Mucosa of stomach (tissue), 1 donor: ENCODE results near the gene CASTOR1.
A peak's percentile ranks its signal among the peaks of the same experiment; 100 is the strongest.

Source experiments
- H3K27me3 ChIP-seq: one replicate; pipeline ENCODE4 v1.7.0; 2013; ENCODE audit warnings: mild to moderate bottlenecking, low read length; ENCODE audit not compliant: control insufficient read depth, insufficient read depth
- H3K36me3 ChIP-seq: one replicate; pipeline ENCODE4 v1.7.0; 2013; ENCODE audit warnings: low read length; ENCODE audit not compliant: control insufficient read depth, insufficient read depth
- H3K4me1 ChIP-seq: one replicate; pipeline ENCODE4 v1.7.0; 2013; ENCODE audit warnings: mild to moderate bottlenecking, low read length; ENCODE audit not compliant: control insufficient read depth, insufficient read depth
- H3K4me3 ChIP-seq: one replicate; pipeline ENCODE4 v1.7.0; 2013; ENCODE audit warnings: low read length
- H3K9ac ChIP-seq: one replicate; pipeline ENCODE4 v1.7.0; 2013; ENCODE audit warnings: mild to moderate bottlenecking, low read length, moderate library complexity
- H3K9me3 ChIP-seq: one replicate; pipeline ENCODE4 v1.7.0; 2013; ENCODE audit warnings: mild to moderate bottlenecking, low read length, moderate library complexity; ENCODE audit not compliant: control insufficient read depth
- donor health status: Pancreatic carcinoma.

Gene CASTOR1

DNA sequence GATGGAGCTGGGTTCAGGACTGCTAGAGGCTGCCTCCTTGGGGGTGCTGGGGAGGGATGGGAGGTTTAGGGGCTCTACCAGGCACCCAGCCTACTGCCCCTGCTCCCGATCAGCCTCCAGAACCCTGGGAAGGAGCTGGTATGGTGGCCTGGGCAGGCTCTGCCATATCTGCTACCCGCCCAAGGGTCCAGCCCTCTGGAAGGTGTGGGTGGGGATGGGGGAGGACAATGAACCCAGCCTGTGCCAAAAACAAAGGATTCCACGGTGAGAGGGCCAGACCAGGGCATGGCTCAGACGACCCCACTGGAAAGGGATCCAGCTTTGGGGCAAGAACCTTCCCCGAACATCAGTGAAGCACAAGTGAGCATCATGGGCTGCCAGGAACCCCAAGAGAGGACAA is 3.0 kb downstream of the CASTOR1 start:
- H3K4me1 ChIP-seq: peaks cover 30% of the 10 kb centered on the region
- H3K4me3 ChIP-seq: no peak overlapping the region
- no peaks in the 10 kb centered on the region for H3K9me3 ChIP-seq
- H3K9ac ChIP-seq: no peak overlapping the region
- H3K36me3 ChIP-seq: no peaks in the 10 kb centered on the region
- no peaks in the 10 kb centered on the region for H3K27me3 ChIP-seq

DNA sequence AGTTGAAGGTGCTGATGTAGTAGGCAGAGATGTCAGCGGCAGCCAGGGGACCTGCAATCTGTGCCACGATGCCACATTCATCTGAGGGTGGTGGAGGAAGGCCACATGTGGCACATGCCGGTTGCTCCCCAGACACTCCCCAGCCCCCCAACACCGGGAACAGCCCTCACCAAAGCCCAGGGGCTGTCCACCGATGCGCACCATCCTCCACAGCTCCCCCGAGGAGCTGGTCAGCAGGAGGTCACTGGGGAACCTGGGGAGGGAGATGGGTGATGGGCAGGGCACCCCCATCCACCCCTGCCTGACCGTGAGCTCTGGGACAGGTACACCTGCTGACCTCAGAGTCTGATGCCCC is 3.5 kb downstream of the CASTOR1 start:
- no peaks in the 10 kb centered on the region for H3K27me3 ChIP-seq
- no peak overlapping the region for H3K9ac ChIP-seq
- no peaks in the 10 kb centered on the region for H3K9me3 ChIP-seq
- no peaks in the 10 kb centered on the region for H3K36me3 ChIP-seq
- peaks cover 25% of the 10 kb centered on the region for H3K4me1 ChIP-seq
- no peak overlapping the region for H3K4me3 ChIP-seq

DNA sequence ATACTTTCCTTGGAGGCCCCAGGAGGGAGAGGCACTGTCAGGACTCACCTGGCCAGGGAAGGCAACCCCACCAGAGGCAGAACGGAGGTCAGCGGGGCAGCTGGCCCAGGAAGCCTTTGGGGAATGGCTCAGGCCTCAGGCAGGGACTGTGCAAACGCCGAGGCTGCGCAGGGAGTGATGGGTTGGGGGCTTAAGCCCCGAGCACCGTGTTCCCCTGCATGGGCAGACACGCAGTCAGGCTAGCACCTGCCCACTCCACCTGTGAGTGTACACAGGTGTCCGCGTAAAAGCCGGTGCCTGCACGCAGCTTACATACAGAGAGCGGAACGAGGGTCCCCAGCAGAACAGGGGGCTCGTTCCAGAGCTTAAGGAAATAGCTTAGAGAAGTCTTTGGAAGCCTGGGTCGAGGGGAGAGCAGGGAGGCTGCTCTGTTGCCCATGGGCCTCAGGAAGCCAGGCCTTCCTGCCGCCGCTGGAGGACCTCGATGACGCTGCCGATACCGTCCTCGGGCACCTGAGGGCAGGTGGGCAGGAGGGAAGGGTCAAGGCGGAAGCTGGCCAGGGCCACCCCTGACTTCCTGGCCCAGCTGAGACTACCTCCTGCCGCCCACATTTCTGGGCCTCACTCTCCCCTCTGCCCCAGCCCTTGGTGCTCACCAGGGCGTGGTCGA is 4.0 kb downstream of the CASTOR1 start:
- Histone ChIP-seq H3K9me3 (no peaks in the 10 kb centered on the region), H3K9ac (no peak overlapping the region), H3K27me3 (no peaks in the 10 kb centered on the region), H3K4me3 (no peak overlapping the region), H3K4me1 (peaks cover 20% of the 10 kb centered on the region), H3K36me3 (no peaks in the 10 kb centered on the region)

GRCh38 chr22:30284666-30285065 is 4.6 kb downstream of the CASTOR1 start:
- no peaks in the 10 kb centered on the region for H3K36me3 ChIP-seq
- no peaks in the 10 kb centered on the region for H3K9me3 ChIP-seq
- no peak overlapping the region for H3K4me3 ChIP-seq
- no peaks in the 10 kb centered on the region for H3K27me3 ChIP-seq
- H3K4me1 ChIP-seq: peaks cover 14% of the 10 kb centered on the region
- no peak overlapping the region for H3K9ac ChIP-seq

GRCh38 chr22:30284172-30284571 is 5.1 kb downstream of the CASTOR1 start:
- peaks cover 14% of the 10 kb centered on the region for H3K4me1 ChIP-seq
- no peaks in the 10 kb centered on the region for H3K36me3 ChIP-seq
- no peak overlapping the region for H3K9ac ChIP-seq
- H3K27me3 ChIP-seq: no peaks in the 10 kb centered on the region
- H3K4me3 ChIP-seq: no peak overlapping the region
- no peaks in the 10 kb centered on the region for H3K9me3 ChIP-seq

DNA sequence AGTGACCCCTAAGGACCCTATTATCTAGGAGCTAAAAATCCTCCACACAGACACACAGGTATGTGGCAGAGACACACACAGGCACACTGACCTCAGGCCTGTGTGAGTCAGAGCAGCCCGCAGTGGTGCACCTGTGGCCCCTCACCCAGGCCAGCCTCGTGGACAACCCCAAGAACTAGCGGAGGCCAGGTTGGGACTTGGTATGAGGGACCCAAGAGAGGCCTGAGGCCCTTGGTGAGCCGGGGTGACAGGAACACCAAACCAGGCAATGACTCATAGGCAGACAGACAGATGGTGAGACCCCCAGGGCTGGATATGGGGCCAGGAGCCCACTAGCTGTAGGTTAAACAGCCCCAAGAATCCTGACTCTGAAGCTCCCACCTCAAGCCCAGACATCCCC is 6.0 kb downstream of the CASTOR1 start:
- H3K4me3 ChIP-seq: no peak overlapping the region
- H3K27me3 ChIP-seq: no peaks in the 10 kb centered on the region
- no peak overlapping the region for H3K9ac ChIP-seq
- peaks cover 7% of the 10 kb centered on the region for H3K4me1 ChIP-seq
- H3K9me3 ChIP-seq: no peaks in the 10 kb centered on the region
- no peaks in the 10 kb centered on the region for H3K36me3 ChIP-seq

DNA sequence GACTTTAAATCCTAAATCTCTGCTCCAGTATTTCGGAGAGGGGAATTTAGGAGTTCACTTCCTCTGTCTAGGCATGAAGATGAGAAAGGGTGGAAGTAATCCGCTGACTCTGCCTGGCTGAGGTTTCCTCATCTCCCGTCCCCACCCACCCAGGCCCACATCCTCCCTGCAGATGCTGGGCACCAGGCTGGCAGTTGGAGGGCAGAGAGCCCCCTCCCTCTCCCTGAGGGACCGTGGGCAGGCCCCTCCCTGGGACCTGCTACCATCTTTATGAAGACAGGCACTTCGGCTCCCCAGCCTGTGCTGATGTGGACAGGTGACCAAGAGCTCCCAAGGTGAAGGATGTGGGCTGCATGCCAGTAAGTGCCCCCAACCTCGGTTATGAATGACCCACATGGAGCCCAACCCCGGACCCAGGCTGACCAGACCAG is 6.7 kb downstream of the CASTOR1 start:
- no peaks in the 10 kb centered on the region for H3K27me3 ChIP-seq
- H3K4me1 ChIP-seq: peaks cover 4% of the 10 kb centered on the region
- H3K4me3 ChIP-seq: no peak overlapping the region
- no peaks in the 10 kb centered on the region for H3K36me3 ChIP-seq
- no peak overlapping the region for H3K9ac ChIP-seq
- H3K9me3 ChIP-seq: no peaks in the 10 kb centered on the region

DNA sequence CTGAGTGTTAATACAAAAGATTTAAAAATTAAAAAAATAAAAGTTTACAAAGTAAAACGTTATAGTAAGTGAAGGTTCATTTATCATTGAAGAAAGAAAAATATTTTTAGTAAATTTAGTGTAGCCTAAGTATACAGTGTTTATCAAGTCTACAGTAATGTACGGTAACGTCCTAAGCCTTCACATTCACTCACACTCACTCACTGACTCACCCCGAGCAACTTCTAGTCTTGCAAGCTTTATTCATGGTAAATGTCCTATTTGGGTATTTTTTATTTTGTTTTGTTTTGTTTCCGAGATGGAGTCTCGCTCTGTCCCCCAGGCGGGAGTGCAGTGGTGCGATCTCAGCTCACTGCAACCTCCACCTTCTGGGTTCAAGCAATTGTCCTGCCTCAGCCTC is 8.8 kb downstream of the CASTOR1 start:
- no peak overlapping the region for H3K9ac ChIP-seq
- H3K4me1 ChIP-seq: peaks cover 7% of the 10 kb centered on the region

DNA sequence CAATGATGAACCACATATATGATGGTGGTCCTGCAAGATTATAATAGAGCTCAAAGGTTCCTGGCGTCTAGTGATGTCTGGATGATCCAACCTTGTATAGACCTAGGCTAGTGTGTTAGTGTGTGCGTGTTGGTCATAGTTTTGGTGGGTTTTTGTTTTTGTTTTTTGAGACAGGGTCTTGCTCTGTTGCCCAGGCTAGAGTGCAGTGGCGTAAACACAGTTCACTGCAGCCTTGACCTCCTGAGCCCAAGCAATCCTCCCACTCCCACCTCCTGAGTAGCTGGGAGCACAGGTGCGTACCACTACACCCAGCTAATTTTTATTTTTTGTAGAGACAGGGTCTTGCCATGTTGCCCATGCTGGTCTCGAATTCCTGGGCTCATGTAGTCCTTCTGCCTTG is 9.4 kb downstream of the CASTOR1 start:
- H3K4me1 ChIP-seq: peaks cover 7% of the 10 kb centered on the region
- H3K36me3 ChIP-seq: no peaks in the 10 kb centered on the region
- no peak overlapping the region for H3K4me3 ChIP-seq
- H3K9ac ChIP-seq: no peak overlapping the region
- no peaks in the 10 kb centered on the region for H3K27me3 ChIP-seq
- H3K9me3 ChIP-seq: no peaks in the 10 kb centered on the region

More for the DNA sequence above, 8.8 kb downstream of the CASTOR1 start:
- H3K36me3 ChIP-seq: no peaks in the 10 kb centered on the region
- H3K4me3 ChIP-seq: no peak overlapping the region
- H3K9me3 ChIP-seq: no peaks in the 10 kb centered on the region
- H3K27me3 ChIP-seq: no peaks in the 10 kb centered on the region

DNA sequence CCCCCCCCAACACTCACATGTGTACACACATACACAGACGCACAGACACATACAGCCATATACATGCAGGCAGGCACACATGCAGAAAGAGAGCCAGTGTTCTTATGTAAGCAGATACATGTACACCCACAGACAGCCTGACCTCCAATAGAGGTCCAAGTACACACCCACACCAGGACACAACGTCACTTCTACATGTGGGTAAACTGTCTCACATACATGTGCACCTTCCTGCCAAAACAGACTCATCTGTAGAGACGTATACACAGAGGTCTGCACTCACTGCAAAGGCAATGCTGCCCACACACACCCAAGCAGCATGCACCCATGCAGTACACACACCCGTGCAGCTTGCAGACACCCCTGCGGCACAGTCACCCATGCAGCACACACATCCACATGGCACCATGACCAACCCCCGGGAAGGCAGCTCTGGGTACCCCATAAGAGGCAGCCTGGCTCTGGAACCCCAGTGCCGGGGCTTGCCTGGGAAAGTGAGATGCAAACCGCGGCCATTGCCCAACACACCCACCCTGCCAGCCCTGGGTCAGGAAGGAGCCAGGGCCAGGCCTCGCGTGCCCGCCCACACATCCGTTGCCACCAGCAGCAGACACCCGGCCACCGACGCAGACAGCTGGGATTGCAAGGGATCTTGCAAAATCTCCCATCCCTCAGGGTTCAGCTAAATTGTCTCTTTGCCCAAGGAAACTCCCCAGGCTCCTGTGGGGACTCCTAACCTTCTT is 10.1 kb downstream of the CASTOR1 start:
- Histone ChIP-seq H3K27me3 (no peaks in the 10 kb centered on the region), H3K36me3 (no peaks in the 10 kb centered on the region), H3K4me3 (no peak overlapping the region), H3K9ac (no peak overlapping the region), H3K9me3 (no peaks in the 10 kb centered on the region), H3K4me1 (peaks cover 7% of the 10 kb centered on the region)

- Histone ChIP-seq H3K27me3 (no peaks in the 10 kb centered on the region), H3K9me3 (no peaks in the 10 kb centered on the region), H3K4me3 (no peak overlapping the region), H3K9ac (peak overlapping the region; percentile 17), H3K4me1 (peaks cover 7% of the 10 kb centered on the region), H3K36me3 (no peaks in the 10 kb centered on the region)
Measured at GRCh38 chr22:30277547-30278344, 11.6 kb downstream of the CASTOR1 start.

- H3K9ac ChIP-seq: no peak overlapping the region
- H3K9me3 ChIP-seq: no peaks in the 10 kb centered on the region
- no peak overlapping the region for H3K4me3 ChIP-seq
- H3K27me3 ChIP-seq: no peaks in the 10 kb centered on the region
- peaks cover 7% of the 10 kb centered on the region for H3K4me1 ChIP-seq
- H3K36me3 ChIP-seq: no peaks in the 10 kb centered on the region
Measured at GRCh38 chr22:30276039-30276438, 13.3 kb downstream of the CASTOR1 start.
